GM19099 (cell line): ENCODE results near the gene ASTN2.

Source experiments
- POLR2A ChIP-seq: IDR thresholded peaks from 3 replicates; pipeline ENCODE4 v1.6.1; 2011; ENCODE audit warnings: low read depth; ENCODE audit not compliant: insufficient read length; ENCODE audit errors: extremely low read depth

ASTN2 gene

DNA sequence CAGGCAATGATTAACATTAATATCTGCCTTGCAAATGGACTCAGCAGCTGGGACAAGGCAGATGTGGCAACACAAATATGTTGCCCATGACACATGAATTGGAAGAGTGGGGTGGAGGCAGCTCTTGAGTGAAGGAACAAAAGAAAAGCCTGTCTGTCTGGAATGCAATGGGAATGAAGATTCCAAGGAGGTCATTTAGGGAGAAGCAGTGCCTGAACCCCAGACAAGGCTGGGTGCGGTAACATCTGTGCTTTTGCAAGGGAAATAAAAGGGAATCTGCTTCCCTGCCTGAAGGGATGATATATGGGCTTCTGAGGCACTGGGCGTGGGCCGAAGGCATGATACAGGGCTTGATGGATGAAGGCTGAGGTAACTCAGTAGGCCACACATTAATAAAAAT lies 821.9 kb downstream of the ASTN2 start:
- no peak for TF ChIP-seq POLR2A

DNA sequence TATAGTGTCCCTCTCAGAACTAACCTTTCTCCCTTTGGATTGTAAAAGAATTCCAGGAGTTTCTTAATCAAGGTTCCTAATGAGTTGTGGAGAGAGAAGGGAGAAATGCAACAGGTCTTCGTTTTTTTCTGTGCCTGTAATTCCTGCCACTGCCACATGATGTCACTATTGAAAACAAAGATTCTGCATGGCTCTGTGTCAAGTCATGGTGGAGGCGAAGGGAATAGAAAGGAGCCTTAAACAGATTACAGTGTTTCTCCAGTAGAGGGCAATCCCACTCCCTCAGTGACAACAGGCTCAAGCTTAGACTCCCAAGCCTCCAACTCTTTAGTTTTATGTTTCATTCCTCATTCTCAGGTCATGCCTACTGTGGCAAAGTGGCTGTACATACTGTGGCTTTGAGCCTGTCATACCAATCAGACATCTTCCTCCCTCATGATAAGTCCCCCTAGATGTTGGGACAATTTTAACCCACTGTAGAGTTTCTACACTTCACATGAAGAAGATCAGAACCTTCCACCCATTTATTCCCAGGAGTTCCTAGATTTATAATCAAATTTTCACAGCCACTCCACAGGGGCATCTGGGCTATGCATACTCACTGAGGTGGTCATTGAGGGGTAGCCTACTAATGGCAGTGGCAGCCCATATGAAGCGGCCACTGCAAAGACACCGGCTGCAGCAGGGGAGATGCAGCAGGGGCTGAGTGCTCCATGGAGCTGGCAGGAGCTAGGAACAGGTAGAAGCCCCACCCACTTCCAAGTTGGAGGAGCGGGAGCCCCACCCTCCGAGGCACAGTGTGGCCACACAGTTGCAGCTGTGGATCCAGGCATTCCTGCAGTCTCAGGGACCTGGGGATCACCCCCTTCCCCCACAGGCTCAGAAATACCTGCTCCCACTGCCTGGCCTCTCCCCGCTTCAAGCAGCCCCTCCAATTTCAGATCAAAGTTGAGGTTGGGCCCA lies 825.2 kb downstream of the ASTN2 start:
- no peak for TF ChIP-seq POLR2A

DNA sequence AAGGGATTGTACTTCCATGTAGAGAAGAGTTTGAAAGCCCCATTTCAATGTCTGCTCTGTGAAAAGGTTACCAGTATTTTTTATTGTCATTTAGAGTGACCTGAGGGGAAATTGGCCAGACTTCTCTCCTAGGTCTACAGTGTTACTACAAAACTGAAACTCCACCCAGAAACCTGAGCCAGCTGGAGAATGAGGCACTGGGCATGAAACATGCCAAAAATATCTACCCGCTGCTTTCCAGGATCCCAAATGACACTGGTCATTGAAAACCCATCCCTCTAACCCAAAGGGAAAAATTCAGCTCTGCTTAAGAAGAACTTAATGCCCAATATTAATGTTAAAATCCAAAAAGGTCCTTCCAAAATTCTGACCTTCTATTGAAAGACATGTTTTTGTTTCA lies 826.9 kb downstream of the ASTN2 start:
- TF ChIP-seq POLR2A = no peak

DNA sequence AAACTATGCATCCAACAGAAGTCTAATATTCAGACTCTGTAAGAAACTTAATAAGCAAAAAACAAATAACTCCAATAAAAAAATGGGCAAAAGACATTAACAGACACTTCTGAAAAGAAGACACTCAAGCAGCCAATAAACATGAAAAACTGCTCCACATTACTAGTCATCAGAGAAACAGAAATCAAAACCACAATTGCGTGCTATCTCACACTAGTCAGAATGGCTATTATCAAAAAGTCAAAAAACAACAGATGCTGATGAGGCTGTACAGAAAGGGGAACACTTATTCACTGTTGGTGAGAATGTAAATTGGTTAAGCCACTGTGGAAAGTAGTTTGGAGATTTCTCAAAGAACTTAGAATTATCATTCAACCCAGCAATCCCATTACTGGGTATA lies 829.0 kb downstream of the ASTN2 start:
- no peak for TF ChIP-seq POLR2A

DNA sequence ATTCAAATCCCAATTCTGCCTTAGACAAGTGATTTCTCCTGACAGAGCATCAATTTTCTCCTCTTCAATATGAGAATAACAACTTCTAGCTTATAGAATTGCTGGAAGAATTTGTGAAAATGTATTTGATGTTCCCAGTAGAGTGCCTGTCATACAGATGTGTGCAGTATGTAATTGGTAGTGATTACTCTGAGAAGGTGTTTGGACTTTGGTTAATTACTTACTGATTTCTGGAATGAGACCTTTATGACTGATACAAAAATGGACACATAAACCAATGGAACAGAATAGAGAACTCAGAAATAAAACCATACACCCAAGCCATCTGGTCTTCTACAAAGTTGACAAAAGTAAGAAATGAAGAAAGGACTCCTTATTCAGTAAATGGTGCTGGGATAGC lies 829.7 kb downstream of the ASTN2 start:
- no peak for TF ChIP-seq POLR2A

DNA sequence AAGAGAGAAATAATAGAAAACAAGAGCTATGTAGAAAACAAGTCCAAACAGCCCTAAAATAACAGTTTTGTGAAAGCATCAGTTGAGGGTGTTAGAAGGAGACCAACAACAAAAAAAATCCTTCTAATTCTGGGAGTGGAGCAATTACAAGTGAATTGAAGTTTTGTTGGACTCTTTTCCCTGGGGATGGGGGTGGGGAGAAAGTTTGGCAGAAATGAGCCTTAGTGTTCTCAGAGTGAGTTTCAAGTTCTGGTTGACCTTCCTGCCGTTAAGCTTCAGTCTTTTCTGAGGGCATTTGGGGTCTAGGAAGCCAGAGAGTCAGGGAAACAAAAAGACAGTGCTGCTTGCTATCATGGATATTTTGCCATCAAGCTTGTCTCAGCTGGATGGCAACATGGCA lies 834.0 kb downstream of the ASTN2 start:
- no peak for TF ChIP-seq POLR2A

DNA sequence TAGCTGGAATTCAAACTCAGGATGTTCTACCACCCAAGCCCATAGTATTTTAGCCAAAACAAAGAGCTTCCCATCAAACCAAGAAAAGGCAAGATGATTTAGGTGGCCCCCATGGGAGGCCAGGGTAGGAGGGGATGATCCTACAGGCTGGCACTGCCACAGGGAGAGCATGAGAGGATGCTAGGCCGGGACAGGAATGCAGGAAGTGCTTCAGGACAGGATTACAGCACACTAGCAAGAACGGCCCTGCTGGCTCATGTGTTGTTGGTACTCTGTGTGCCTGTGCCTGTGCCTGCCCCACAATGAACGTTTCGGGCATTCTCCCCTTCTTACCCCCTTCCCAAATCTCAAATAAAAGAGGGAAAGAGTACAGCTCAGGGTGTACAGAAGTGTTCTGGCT lies 838.5 kb downstream of the ASTN2 start:
- no peak for TF ChIP-seq POLR2A

DNA sequence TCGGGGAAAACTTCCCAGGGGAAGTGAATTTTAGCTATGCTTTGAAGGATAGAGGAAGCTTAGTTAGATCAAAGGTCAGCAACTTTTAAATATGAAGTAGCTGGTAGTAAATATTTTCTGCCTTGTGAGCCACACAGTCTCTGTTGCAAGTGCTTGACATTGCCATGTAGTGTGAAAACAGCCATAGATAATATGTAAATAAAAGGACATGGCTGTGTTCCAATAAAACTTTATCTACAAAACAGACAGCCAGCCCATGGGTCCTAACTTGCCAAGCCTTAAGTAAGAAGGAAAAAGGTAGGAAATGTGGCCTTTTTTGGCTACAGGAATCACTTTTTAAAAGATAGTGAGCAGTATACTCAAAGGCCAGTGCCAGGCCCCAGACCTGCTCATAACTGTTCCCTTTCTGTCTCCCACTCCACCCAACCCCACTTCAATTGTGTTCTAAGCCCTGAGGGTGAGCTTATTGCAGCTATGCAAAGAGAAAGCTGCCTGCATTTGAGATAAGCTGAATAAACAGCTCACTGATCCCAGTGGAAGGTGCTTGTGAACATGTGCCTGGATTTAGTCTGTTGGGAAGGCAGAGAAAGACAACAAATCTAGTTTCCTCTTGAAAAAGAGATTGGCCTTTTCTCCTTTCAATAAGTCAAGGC lies 840.7 kb downstream of the ASTN2 start:
- TF ChIP-seq POLR2A = no peak

DNA sequence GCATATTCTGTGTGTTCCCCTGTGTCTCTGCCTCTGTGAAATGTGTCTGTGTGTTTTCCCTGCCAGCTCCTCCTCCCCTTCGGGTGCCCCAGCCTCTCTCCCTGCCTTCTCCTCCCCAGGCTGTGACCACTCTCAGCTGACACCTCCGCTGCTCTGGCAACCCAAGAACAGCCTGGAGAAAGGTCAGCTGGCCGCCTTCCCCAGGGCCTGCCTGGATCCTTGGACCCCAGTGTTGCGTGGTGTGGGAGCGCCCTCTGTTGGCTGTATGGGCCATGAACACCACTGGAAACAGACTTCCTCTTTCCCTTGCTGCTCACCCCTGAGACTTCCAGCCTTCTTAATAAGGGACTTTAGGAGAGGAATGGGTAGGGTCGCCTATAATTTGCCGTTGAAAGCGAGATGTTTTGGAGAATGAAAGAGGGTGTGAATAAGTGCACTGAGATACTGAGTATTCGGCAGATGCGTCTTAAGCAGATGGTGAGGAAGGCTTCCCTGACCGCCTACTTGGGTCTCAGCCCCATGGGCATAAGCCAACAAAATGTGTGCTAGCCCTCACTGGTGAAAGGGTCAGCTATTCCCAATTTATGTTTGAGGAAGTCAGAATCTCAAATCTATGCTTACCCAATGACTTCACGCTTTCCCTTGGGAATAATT lies 842.6 kb downstream of the ASTN2 start:
- TF ChIP-seq POLR2A = no peak

DNA sequence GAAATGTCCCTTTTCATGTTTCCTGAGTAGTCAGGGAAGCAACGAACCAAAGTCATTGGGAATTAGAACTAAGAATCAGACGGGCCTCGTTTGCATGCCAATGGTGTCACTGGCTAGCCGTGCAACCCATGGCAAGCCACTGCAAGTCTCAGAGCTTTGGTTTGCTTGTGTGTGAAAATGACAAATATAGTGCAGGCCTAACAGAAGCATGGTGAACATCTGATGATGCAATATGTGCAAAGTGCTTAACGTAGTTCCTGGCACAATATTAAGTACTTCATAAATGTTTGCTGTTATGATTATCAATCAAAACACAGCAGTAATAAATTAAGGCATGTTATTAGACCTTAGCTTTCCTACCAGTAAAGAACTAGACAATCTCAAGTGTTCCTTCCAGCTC lies 845.7 kb downstream of the ASTN2 start:
- no peak for TF ChIP-seq POLR2A

DNA sequence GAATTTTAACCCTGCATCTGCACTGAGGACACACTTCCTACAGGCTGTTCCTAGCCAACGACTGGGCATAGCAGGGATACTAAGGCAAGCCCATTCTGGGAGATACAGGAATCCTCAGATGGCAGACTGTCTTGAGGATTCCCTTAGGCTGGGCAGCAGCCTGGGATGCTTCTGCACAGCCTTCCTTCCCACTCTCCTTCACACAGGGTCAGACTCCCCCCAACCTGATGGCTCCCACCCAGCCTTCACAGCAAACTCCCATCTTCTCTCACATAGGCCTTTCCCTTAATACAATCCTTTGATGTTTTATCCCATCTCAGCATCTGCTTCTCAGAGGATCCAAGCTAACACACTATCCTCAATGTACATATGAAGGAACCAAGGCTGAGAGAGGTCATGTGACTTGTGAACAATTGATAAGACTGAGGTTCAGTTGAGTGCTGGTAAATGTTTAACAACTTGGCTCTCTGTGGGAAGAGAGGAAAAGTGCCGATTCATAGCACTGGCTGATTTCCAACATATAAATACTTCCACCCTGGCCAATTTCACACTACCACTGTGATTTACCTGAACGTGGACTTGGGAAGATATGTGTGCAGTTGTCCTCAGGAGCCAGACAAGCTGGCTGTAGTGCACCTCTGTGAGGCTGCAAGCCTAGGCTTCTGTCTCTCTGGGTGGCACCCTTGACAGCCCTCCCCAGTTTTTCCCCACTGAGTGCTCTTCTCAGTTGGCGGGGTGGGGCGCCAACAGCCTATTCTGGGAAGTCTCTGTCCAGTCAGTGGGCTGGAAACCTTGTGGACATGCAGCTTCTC lies 848.0 kb downstream of the ASTN2 start:
- no peak for TF ChIP-seq POLR2A

DNA sequence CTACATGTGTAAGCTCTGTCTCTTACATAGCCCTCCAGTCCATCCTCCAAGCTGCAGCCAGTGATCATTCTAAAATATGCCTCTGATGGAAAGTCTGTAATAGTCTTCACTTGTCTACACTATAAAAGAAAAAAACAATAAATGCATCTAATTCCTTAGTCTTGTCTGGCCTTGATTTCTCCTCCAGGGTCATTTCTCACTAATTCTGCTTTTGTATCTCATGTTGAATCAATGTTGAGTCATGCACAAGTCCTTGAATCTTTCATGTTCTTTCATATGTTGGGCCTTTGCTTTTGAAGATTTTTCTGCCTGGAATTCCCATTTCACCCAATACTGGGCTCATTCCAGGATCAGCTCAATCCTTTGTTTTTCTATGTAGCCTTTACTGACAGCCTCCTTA lies 848.9 kb downstream of the ASTN2 start:
- TF ChIP-seq POLR2A = no peak

DNA sequence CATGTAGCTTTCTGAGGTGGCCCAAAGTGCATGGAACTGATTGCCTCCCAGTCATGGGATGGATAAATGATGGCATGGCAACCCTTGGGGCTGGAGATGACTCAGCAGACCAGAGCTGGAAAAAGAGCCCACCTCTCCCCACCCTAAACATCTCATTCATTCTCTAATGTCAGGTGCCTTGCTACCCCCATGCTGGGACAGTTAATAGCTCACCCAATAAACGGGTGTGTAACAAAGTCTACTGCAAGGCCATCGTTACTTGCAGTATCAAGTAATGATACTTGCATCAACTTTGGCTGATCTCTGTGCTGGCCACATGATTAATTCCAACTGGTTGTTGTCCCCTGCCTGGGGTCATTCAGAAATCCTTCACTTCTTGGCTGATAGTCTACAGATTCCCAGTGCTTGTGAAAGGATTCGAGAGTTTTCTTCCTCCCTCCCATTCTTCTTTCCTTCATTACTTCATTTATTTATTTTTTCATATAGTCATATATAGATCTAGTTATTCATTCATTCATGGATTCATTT lies 850.5 kb downstream of the ASTN2 start:
- TF ChIP-seq POLR2A = no peak

DNA sequence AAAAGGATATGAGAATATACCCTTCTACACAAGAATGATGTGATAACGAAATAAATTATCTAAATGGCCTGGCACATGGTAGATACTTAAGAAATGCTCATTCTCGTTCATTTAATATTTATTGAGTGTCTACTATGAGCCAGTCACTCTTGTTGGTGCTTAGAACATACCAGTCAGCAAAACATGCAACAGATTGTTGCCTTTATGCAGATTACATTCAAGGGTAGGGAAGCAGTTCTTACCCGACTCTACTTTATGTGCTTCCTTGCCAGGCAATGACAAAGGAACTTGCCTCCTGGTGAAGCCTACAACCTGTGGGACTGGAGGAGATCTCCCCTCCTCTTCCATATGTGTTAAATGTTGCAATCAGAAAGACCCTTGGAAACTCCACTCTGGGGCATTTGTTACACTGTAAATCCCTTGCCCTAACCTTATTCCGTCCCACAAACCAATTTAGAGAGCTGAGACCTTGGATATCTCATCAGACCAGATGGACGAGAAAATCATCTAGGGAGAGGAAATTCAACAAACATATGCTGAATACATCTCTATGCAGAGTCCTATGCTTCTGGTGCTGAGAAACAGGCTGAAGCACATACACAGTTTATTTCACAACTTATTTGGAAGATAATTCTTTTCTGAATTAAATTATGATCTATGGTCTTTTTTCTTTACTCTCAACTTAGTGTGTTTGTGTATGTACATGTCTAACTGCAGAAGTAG lies 855.9 kb downstream of the ASTN2 start:
- TF ChIP-seq POLR2A = no peak
